Astrocyte (in vitro differentiated cells and primary cell): ENCODE results near the gene SLC29A1. TPM values are rescaled to one million over a fixed set of nuclear protein-coding genes. Genes with fewer than 3 reads are reported as not detected.

Experiments used
- DNase-seq: peaks from one replicate; pipeline ENCODE4 v3.0.0-alpha.2; 2010; ENCODE audit warnings: low read depth
- FAIRE-seq: peaks from 2 replicates; lab custom pipeline; 2011; peaks lifted over from hg19 to GRCh38; lab: Jason Lieb, UNC
- H2AFZ ChIP-seq: 2 replicates; pipeline ENCODE4 v1.6.0; 2012; ENCODE audit warnings: low read depth, low read length, inconsistent platforms
- H3K27ac ChIP-seq: 2 replicates; pipeline ENCODE4 v1.5.1; 2011; ENCODE audit warnings: low read depth, low read length, inconsistent platforms
- H3K27me3 ChIP-seq: 2 replicates; pipeline ENCODE4 v1.6.0; 2011; ENCODE audit warnings: low read length, inconsistent platforms; ENCODE audit not compliant: insufficient read depth
- H3K36me3 ChIP-seq: 2 replicates; pipeline ENCODE4 v1.5.1; 2011; ENCODE audit warnings: low read length, inconsistent platforms; ENCODE audit not compliant: insufficient read depth
- H3K4me1 ChIP-seq: 2 replicates; pipeline ENCODE4 v1.5.1; 2011; ENCODE audit warnings: low read length, inconsistent platforms; ENCODE audit not compliant: insufficient read depth
- H3K4me2 ChIP-seq: 2 replicates; pipeline ENCODE4 v1.6.0; 2012; ENCODE audit warnings: low read length, inconsistent platforms
- H3K4me3 ChIP-seq: 2 replicates; pipeline ENCODE4 v1.5.1; 2011; ENCODE audit warnings: low read depth, mild to moderate bottlenecking, low read length, inconsistent platforms; ENCODE audit not compliant: insufficient read depth
- H3K79me2 ChIP-seq: 2 replicates; pipeline ENCODE4 v1.6.0; 2012; ENCODE audit warnings: mild to moderate bottlenecking, low read length, inconsistent platforms; ENCODE audit not compliant: insufficient read depth
- H3K9ac ChIP-seq: 2 replicates; pipeline ENCODE4 v1.6.0; 2012; ENCODE audit warnings: mild to moderate bottlenecking, low read length, inconsistent platforms
- H3K9me3 ChIP-seq: 2 replicates; pipeline ENCODE4 v1.5.1; 2012; ENCODE audit warnings: low read depth, mild to moderate bottlenecking, low read length, inconsistent platforms; ENCODE audit not compliant: insufficient read depth
- H4K20me1 ChIP-seq: 2 replicates; pipeline ENCODE4 v1.6.0; 2012; ENCODE audit warnings: low read length, inconsistent platforms; ENCODE audit not compliant: insufficient read depth
- H3K27ac Mint-ChIP-seq: one replicate; pipeline ENCODE4 v1.8.0; 2021; ENCODE audit warnings: mild to moderate bottlenecking, mixed read lengths; ENCODE audit not compliant: unreplicated experiment
- H3K27me3 Mint-ChIP-seq: one replicate; pipeline ENCODE4 v1.8.0; 2021; ENCODE audit warnings: low read depth, mixed read lengths; ENCODE audit not compliant: unreplicated experiment
- H3K36me3 Mint-ChIP-seq: one replicate; pipeline ENCODE4 v1.8.0; 2021; ENCODE audit warnings: low read depth, mixed read lengths; ENCODE audit not compliant: unreplicated experiment
- H3K4me1 Mint-ChIP-seq: one replicate; pipeline ENCODE4 v1.8.0; 2021; ENCODE audit warnings: low read depth, mixed read lengths; ENCODE audit not compliant: unreplicated experiment
- H3K4me3 Mint-ChIP-seq: one replicate; pipeline ENCODE4 v1.8.0; 2021; ENCODE audit warnings: mild to moderate bottlenecking, moderate library complexity, mixed read lengths; ENCODE audit not compliant: unreplicated experiment
- H3K9me3 Mint-ChIP-seq: one replicate; pipeline ENCODE4 v1.8.0; 2021; ENCODE audit warnings: mild to moderate bottlenecking, mixed read lengths; ENCODE audit not compliant: unreplicated experiment
- CTCF ChIP-seq: IDR thresholded peaks from 2 replicates; pipeline ENCODE4 v1.5.1; 2011; ENCODE audit warnings: low read depth, mild to moderate bottlenecking, inconsistent platforms, low read length, moderate library complexity; ENCODE audit not compliant: insufficient read depth
- EZH2 ChIP-seq: IDR thresholded peaks from 2 replicates; pipeline ENCODE4 v1.6.1; 2012; ENCODE audit warnings: mild to moderate bottlenecking, low read length, inconsistent platforms; ENCODE audit not compliant: insufficient read depth
- total RNA-seq: library from RNA; stranded (reverse); gene quantifications from 2 replicates; pipeline ENCODE4 v1.2.1, GENCODE V29; 2021

The SLC29A1 gene
- total RNA-seq, 1 donor from 2014 or later = 15.3 TPM

- peak overlapping the region; percentile 93 for H3K27ac Mint-ChIP-seq
Observed at GRCh38 chr6:44264154-44265006, 41.0 kb downstream of the SLC29A1 start.

GRCh38 chr6:44265007-44265721 is 41.8 kb downstream of the SLC29A1 start, which contains the start of gene NFKBIE:
TSS of gene NFKBIE (minus strand) at chr6:44265551. CDS start at chr6:44265346, 205 bp downstream.
- Histone ChIP-seq H3K4me1 (peaks cover 20% of the 10 kb centered on the region), H4K20me1 (peaks cover 34% of the 10 kb centered on the region), H3K4me3 (peak within 1 kb of the TSS; percentile 71), H3K9ac (peak within 1 kb of the TSS; percentile 83), H3K27ac (peak within 1 kb of the TSS; percentile 64), H3K4me2 (peak within 1 kb of the TSS; percentile 93), H2AFZ (peak within 1 kb of the TSS; percentile 87), H3K9me3 (no peaks in the 10 kb centered on the region), H3K79me2 (peaks cover 15% of the 10 kb centered on the region), H3K36me3 (no peaks in the 10 kb centered on the region), H3K27me3 (peaks cover 21% of the 10 kb centered on the region)
- FAIRE-seq (no peak), DNase-seq (peak; percentile 83)
- Mint-ChIP-seq H3K36me3 (no peaks in the 10 kb centered on the region), H3K9me3 (no peaks in the 10 kb centered on the region), H3K27me3 (peaks cover 26% of the 10 kb centered on the region), H3K4me1 (peaks cover 23% of the 10 kb centered on the region), H3K4me3 (peak within 1 kb of the TSS; percentile 95), H3K27ac (peak within 1 kb of the TSS; percentile 93)
- TF ChIP-seq CTCF (no peak), EZH2 (no peak)

More at GRCh38 chr6:44264154-44265006, 41.0 kb downstream of the SLC29A1 start:
- Histone ChIP-seq H3K79me2 (peaks cover 15% of the 10 kb centered on the region), H3K27me3 (peaks cover 13% of the 10 kb centered on the region), H3K4me3 (peak overlapping the region; percentile 71), H3K9me3 (no peaks in the 10 kb centered on the region), H3K36me3 (peaks cover 3% of the 10 kb centered on the region), H3K9ac (peak overlapping the region; percentile 83), H4K20me1 (peaks cover 34% of the 10 kb centered on the region), H3K27ac (peak overlapping the region; percentile 64), H3K4me1 (peaks cover 20% of the 10 kb centered on the region), H3K4me2 (peak overlapping the region; percentile 93), H2AFZ (peak overlapping the region; percentile 87)
- Mint-ChIP-seq H3K27me3 (peaks cover 18% of the 10 kb centered on the region), H3K9me3 (no peaks in the 10 kb centered on the region), H3K4me3 (peak overlapping the region; percentile 95), H3K36me3 (no peaks in the 10 kb centered on the region), H3K4me1 (peaks cover 23% of the 10 kb centered on the region)
- DNase-seq = no peak
- FAIRE-seq = no peak
- TF ChIP-seq CTCF = no peak
- TF ChIP-seq EZH2 = no peak
